ENCODE data around the gene POLR3B.
"Not testable (repeated sequence)": the region's sequence is repeated elsewhere in the genome, so short reads cannot be mapped to it uniquely, and the experiment has no call there.

Gene POLR3B

GRCh38 chr12:106417926-106418910 lies 60.7 kb downstream of the POLR3B start:
- no peak for DNase-seq

GRCh38 chr12:106418970-106419369 lies 61.4 kb downstream of the POLR3B start:
- no peak for DNase-seq

GRCh38 chr12:106423291-106423690 lies 65.7 kb downstream of the POLR3B start:
- no peak for DNase-seq

GRCh38 chr12:106425061-106425702 lies 67.6 kb downstream of the POLR3B start:
- no peak for DNase-seq

GRCh38 chr12:106427917-106428316 lies 70.4 kb downstream of the POLR3B start:
- no peak for DNase-seq

GRCh38 chr12:106428384-106428783 lies 70.8 kb downstream of the POLR3B start:
- peak; percentile 1 for DNase-seq

- no peak for DNase-seq
Measured at GRCh38 chr12:106429043-106429552, 71.5 kb downstream of the POLR3B start.

GRCh38 chr12:106429636-106430035 lies 72.1 kb downstream of the POLR3B start:
- no peak for DNase-seq

- DNase-seq: no peak
Measured at GRCh38 chr12:106431839-106432411, 74.4 kb downstream of the POLR3B start.

- DNase-seq: no peak
Measured at GRCh38 chr12:106433055-106433454, 75.5 kb downstream of the POLR3B start.

- DNase-seq: no peak
Measured at GRCh38 chr12:106434526-106434925, 77.0 kb downstream of the POLR3B start.

GRCh38 chr12:106436164-106436563 lies 78.6 kb downstream of the POLR3B start:
- DNase-seq: no peak

- no peak for DNase-seq
Measured at GRCh38 chr12:106442575-106442974, 85.0 kb downstream of the POLR3B start.

GRCh38 chr12:106445053-106445452 lies 87.5 kb downstream of the POLR3B start:
- no peak for DNase-seq

- DNase-seq: no peak
Measured at GRCh38 chr12:106445959-106446358, 88.4 kb downstream of the POLR3B start.

GRCh38 chr12:106446419-106447092 lies 89.0 kb downstream of the POLR3B start:
- DNase-seq: no peak

- DNase-seq: no peak
Measured at GRCh38 chr12:106452309-106452708, 94.8 kb downstream of the POLR3B start.

- DNase-seq: no peak
Measured at GRCh38 chr12:106455111-106455510, 97.6 kb downstream of the POLR3B start.

- DNase-seq: no peak
Measured at GRCh38 chr12:106459124-106459523, 101.6 kb downstream of the POLR3B start.

GRCh38 chr12:106459534-106459933 lies 102.0 kb downstream of the POLR3B start:
- DNase-seq: no peak

- DNase-seq: no peak
Measured at GRCh38 chr12:106461730-106462129, 104.2 kb downstream of the POLR3B start.

GRCh38 chr12:106465605-106466004 lies 108.1 kb downstream of the POLR3B start:
- DNase-seq: not testable (repeated sequence)

- DNase-seq: not testable (repeated sequence)
Measured at GRCh38 chr12:106475662-106476061, 118.1 kb downstream of the POLR3B start.
